Right renal pelvis (tissue), 4 donors: ENCODE results near the gene MUC2. TPM values are rescaled to one million over a fixed set of nuclear protein-coding genes. Genes with fewer than 3 reads are reported as not detected.

Experiments
- DNase-seq, 4 donors: peaks; one replicate each; pipeline ENCODE4 v3.0.0-alpha.2; 2013; ENCODE audit warnings: low read depth in 4 of 4, low spot score in 3 of 4, missing footprints in 1 of 4
- polyA plus RNA-seq, 4 donors: library from polyadenylated mRNA; unstranded; fragments of 120-200 nt; gene quantifications; one replicate each; pipeline ENCODE4 v1.2.1, GENCODE V29; 2013; ENCODE audit not compliant: insufficient read length in 4 of 4

MUC2 gene
- polyA plus RNA-seq, 4 donors, result 0.01 to 0.66 (median 0.10) TPM

- no peak for DNase-seq
Observed at GRCh38 chr11:1085440-1086170, 10.9 kb downstream of the MUC2 start.

GRCh38 chr11:1086171-1087102 is 11.8 kb downstream of the MUC2 start:
- no peak for DNase-seq

GRCh38 chr11:1087279-1087960 is 12.7 kb downstream of the MUC2 start:
- DNase-seq, result no peak

- DNase-seq, result no peak
Observed at GRCh38 chr11:1087961-1088926, 13.6 kb downstream of the MUC2 start.

GRCh38 chr11:1088927-1089737 is 14.5 kb downstream of the MUC2 start:
- DNase-seq, result no peak

- DNase-seq, result no peak
Observed at GRCh38 chr11:1089738-1090599, 15.3 kb downstream of the MUC2 start.

- DNase-seq, result no peak
Observed at GRCh38 chr11:1090600-1091331, 16.1 kb downstream of the MUC2 start.

- no peak for DNase-seq
Observed at GRCh38 chr11:1091332-1092083, 16.8 kb downstream of the MUC2 start.

- DNase-seq, result no peak
Observed at GRCh38 chr11:1092145-1092670, 17.5 kb downstream of the MUC2 start.

GRCh38 chr11:1092919-1093318 is 18.2 kb downstream of the MUC2 start:
- no peak for DNase-seq

GRCh38 chr11:1099519-1100355 is 25.1 kb downstream of the MUC2 start:
- DNase-seq, result no peak

- no peak for DNase-seq
Observed at GRCh38 chr11:1100417-1101245, 26.0 kb downstream of the MUC2 start.

GRCh38 chr11:1101318-1102089 is 26.8 kb downstream of the MUC2 start:
- no peak for DNase-seq
